Lower leg skin (tissue), 3 donors: Measurements from ENCODE around the gene DTX3.
A peak's percentile ranks its signal among the peaks of the same experiment; 100 is the strongest.

Source experiments
- CTCF ChIP-seq, 3 donors: fragments of 450-650 bp; IDR thresholded peaks; one replicate each; pipeline ENCODE4 v1.5.1; 2016; ENCODE audit warnings: antibody characterized with exemption in 3 of 3, mild to moderate bottlenecking in 3 of 3, moderate library complexity in 2 of 3
- POLR2A ChIP-seq, 2 donors: fragments of 450-650 bp; IDR thresholded peaks; one replicate each; pipeline ENCODE4 v1.6.1; 2016 to 2017; ENCODE audit warnings: antibody characterized with exemption in 2 of 2, mild to moderate bottlenecking in 1 of 2, moderate library complexity in 1 of 2

- peak in 1 of 3 donors; percentile 91 for TF ChIP-seq CTCF (IDR thresholded peaks at IDR 0.05)
- no peak for TF ChIP-seq POLR2A (IDR thresholded peaks at IDR 0.05)
These were observed 21.4 kb upstream of the DTX3 start for GRCh38 chr12:57583008-57583831.
